Neural cell (in vitro differentiated cells): ENCODE results near the gene STRN3. TPM values are rescaled to one million over a fixed set of nuclear protein-coding genes. Genes with fewer than 3 reads are reported as not detected.

Experiments used
- H2AFZ ChIP-seq: fragments of 200-600, 300-800 bp; sonication (generic), shearing (Covaris generic); 2 replicates; pipeline ENCODE4 v1.6.0; 2014; ENCODE audit warnings: low read depth, mild to moderate bottlenecking, antibody characterized with exemption, low read length, moderate library complexity
- H3F3A ChIP-seq: fragments of 200-600 bp; shearing (Covaris generic); 2 replicates; pipeline ENCODE4 v1.6.1; 2016; ENCODE audit warnings: mild to moderate bottlenecking, moderate library complexity, mixed read lengths, antibody characterized with exemption, low read length; ENCODE audit not compliant: insufficient read depth, poor library complexity, severe bottlenecking
- H3K27ac ChIP-seq: fragments of 200-600, 300-800 bp; sonication (generic), shearing (Covaris generic); 2 replicates; pipeline ENCODE4 v1.5.1; 2014; ENCODE audit warnings: mild to moderate bottlenecking, low read length, moderate library complexity
- H3K27me3 ChIP-seq: fragments of 300-800, 200-600 bp; sonication (generic), shearing (Covaris generic); 2 replicates; pipeline ENCODE4 v1.6.0; 2014; ENCODE audit warnings: mild to moderate bottlenecking, low read depth, low read length, moderate library complexity; ENCODE audit not compliant: insufficient read depth
- H3K36me3 ChIP-seq: fragments of 300-800, 200-600 bp; sonication (generic), shearing (Covaris generic); 2 replicates; pipeline ENCODE4 v1.5.1; 2014; ENCODE audit warnings: mild to moderate bottlenecking, antibody characterized with exemption, low read length, moderate library complexity; ENCODE audit not compliant: insufficient read depth
- H3K4me2 ChIP-seq: fragments of 300-800, 200-600 bp; sonication (generic), shearing (Covaris generic); 2 replicates; pipeline ENCODE4 v1.6.0; 2014; ENCODE audit warnings: mild to moderate bottlenecking, low read length
- H3K4me3 ChIP-seq: fragments of 300-800, 200-600 bp; sonication (generic), shearing (Covaris generic); 2 replicates; pipeline ENCODE4 v1.5.1; 2014; ENCODE audit warnings: mild to moderate bottlenecking, low read length, moderate library complexity
- H3K79me2 ChIP-seq: fragments of 200-600 bp; shearing (Covaris generic); replicated peaks from 2 replicates; pipeline ENCODE4 v1.6.0; 2014; ENCODE audit warnings: mild to moderate bottlenecking, low read length, moderate library complexity; ENCODE audit not compliant: insufficient read depth
- H3K9ac ChIP-seq: fragments of 300-800, 200-600 bp; sonication (generic), shearing (Covaris generic); 2 replicates; pipeline ENCODE4 v1.6.1; 2016; ENCODE audit warnings: mild to moderate bottlenecking, low read length, mixed read lengths
- H3K9me2 ChIP-seq: fragments of 200-600 bp; shearing (Covaris generic); 2 replicates; pipeline ENCODE4 v1.6.1; 2016; ENCODE audit warnings: mild to moderate bottlenecking, low read length, mixed read lengths; ENCODE audit not compliant: insufficient read depth
- H3K9me3 ChIP-seq: fragments of 200-600, 300-800 bp; sonication (generic), shearing (Covaris generic); 2 replicates; pipeline ENCODE4 v1.6.1; 2016; ENCODE audit warnings: mild to moderate bottlenecking, mixed run types, low read length, moderate library complexity, mixed read lengths
- H4K20me1 ChIP-seq: fragments of 200-600 bp; shearing (Covaris generic); 2 replicates; pipeline ENCODE4 v1.6.1; 2016; ENCODE audit warnings: mild to moderate bottlenecking, mixed run types; ENCODE audit not compliant: insufficient read depth
- CTCF ChIP-seq: fragments of 450-650 bp; IDR thresholded peaks from 2 replicates; pipeline ENCODE4 v1.5.1; 2014; ENCODE audit warnings: antibody characterized with exemption, mild to moderate bottlenecking, moderate library complexity; ENCODE audit not compliant: poor library complexity, severe bottlenecking
- EP300 ChIP-seq: fragments of 450-650 bp; conservative IDR thresholded peaks from 2 replicates; pipeline ENCODE4 v1.6.1; 2014; ENCODE audit warnings: antibody characterized with exemption, mild to moderate bottlenecking, moderate library complexity; ENCODE audit not compliant: poor library complexity, severe bottlenecking
- MXI1 ChIP-seq: fragments of 450-650 bp; conservative IDR thresholded peaks from 2 replicates; pipeline ENCODE4 v1.6.1; 2014; ENCODE audit warnings: antibody characterized with exemption, mild to moderate bottlenecking; ENCODE audit not compliant: poor library complexity, severe bottlenecking
- POLR2AphosphoS5 ChIP-seq: IDR thresholded peaks from 2 replicates; pipeline ENCODE4 v1.6.1; 2012
- RAD21 ChIP-seq: fragments of 450-650 bp; conservative IDR thresholded peaks from 2 replicates; pipeline ENCODE4 v1.6.1; 2014; ENCODE audit warnings: antibody characterized with exemption, mild to moderate bottlenecking, moderate library complexity
- REST ChIP-seq: IDR thresholded peaks from 2 replicates; pipeline ENCODE4 v1.6.1; 2012; ENCODE audit warnings: borderline replicate concordance
- SMC3 ChIP-seq: fragments of 450-650 bp; conservative IDR thresholded peaks from 2 replicates; pipeline ENCODE4 v1.6.1; 2014; ENCODE audit warnings: antibody characterized with exemption, mild to moderate bottlenecking, moderate library complexity; ENCODE audit not compliant: poor library complexity
- polyA plus RNA-seq: library from polyadenylated mRNA; depleted of rRNA; stranded (reverse); fragments of >200 nt; gene quantifications from 2 replicates; pipeline ENCODE4 v1.2.3, GENCODE V29; 2014

Gene STRN3
- polyA plus RNA-seq, 1 donor from 2014 or later = 60.1 TPM

GRCh38 chr14:31051023-31051422 lies 24.8 kb upstream of the STRN3 start:
- Histone ChIP-seq H3K4me3 (no peak overlapping the region), H3K9me2 (no peaks in the 10 kb centered on the region), H4K20me1 (no peaks in the 10 kb centered on the region), H3K9me3 (no peaks in the 10 kb centered on the region), H3K27ac (no peak overlapping the region), H3K36me3 (no peaks in the 10 kb centered on the region), H3F3A (no peaks in the 10 kb centered on the region), H3K9ac (no peak overlapping the region), H3K27me3 (no peaks in the 10 kb centered on the region), H2AFZ (no peak overlapping the region), H3K79me2 (no peaks in the 10 kb centered on the region), H3K4me2 (no peak overlapping the region)
- TF ChIP-seq MXI1 (no peak), REST (no peak)

GRCh38 chr14:31047503-31047902 lies 21.3 kb upstream of the STRN3 start:
- Histone ChIP-seq H4K20me1 (no peaks in the 10 kb centered on the region), H3K4me3 (no peak overlapping the region), H3K9ac (no peak overlapping the region), H3K4me2 (no peak overlapping the region), H3K79me2 (no peaks in the 10 kb centered on the region), H3K36me3 (no peaks in the 10 kb centered on the region), H3K27me3 (no peaks in the 10 kb centered on the region), H2AFZ (no peak overlapping the region), H3K9me2 (no peaks in the 10 kb centered on the region), H3K9me3 (no peaks in the 10 kb centered on the region), H3K27ac (no peak overlapping the region), H3F3A (no peaks in the 10 kb centered on the region)
- TF ChIP-seq EP300 (no peak), REST (no peak), SMC3 (no peak), RAD21 (no peak), POLR2AphosphoS5 (no peak), MXI1 (no peak), CTCF (no peak)
